Skeletal muscle cell (primary cell): Measurements from ENCODE around the gene ADAM17.
"Not testable (repeated sequence)": the region's sequence is repeated elsewhere in the genome, so short reads cannot be mapped to it uniquely, and the experiment has no call there.

Source experiments
- DNase-seq: peaks from one replicate; pipeline ENCODE4 v3.0.0-alpha.2; 2010; ENCODE audit warnings: low read depth
- H3K4me3 ChIP-seq: 2 replicates; pipeline ENCODE4 v1.5.1; 2011; ENCODE audit warnings: low read depth, mild to moderate bottlenecking, control low read depth, low read length, moderate library complexity

The ADAM17 gene

DNA sequence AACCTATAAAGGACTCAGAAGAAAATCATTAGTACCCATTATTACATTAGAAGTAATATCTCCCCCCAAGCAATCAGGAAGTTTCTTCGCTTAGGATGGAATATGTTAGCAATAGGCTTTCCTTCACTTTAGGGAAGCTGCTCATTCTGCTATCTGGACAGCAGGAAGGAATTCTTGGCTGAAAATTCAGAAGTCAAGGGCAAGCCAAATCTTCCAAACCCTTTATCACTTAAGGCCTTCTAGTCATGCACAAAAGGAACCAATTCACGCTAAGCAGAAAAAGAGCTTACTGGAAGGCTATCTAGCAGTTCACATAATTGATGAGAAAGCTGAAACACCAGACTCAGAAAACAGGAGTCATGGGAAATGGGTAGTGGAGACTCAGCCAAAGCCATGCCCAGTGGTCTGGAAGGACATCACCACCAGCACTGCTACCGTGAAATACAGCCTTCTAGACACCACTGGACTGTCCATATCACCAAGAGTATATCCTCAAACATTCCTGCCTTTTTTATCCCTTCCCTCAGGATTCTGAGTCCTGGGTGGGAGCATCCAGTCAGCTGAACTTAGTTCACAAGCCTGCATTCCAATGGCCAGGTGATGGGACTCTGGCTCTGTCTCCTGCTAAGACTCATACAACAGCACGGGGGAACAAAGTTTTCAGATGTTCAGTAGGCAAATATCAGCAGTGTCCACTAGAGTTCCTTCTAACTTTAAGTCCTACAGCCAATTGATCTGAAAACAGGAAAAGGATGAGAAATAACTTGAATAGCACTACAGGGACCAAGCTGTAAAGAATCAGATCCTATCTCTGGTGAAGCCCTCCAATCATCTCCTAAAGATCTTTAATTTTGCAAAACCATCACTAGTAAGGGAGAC lies 14.8 kb upstream of the ADAM17 start:
- DNase-seq, result no peak
- no peak overlapping the region for H3K4me3 ChIP-seq

- DNase-seq, result peak; percentile 78
- H3K4me3 ChIP-seq, result no peak overlapping the region
These were observed 10.0 kb upstream of the ADAM17 start for GRCh38 chr2:9565436-9566153.

DNA sequence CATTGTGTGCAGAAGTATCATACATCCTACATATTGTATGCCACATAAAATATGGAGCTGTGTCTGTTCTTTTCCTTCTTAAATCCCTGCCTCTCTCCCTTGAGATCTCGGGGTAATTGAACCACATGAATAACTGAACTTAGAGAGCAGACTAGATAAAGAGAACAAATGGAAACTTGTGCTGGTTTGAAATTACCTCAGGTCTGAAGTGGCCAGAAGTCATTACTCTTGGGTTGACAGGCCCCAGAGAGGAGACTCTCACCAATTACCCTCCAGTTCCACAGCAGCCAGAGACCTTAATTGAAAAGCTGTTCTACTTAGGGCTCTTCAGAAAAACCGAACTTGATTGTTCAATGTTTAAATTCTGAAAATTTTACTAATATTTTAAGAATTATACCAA lies 5.0 kb upstream of the ADAM17 start:
- no peak overlapping the region for H3K4me3 ChIP-seq
- no peak for DNase-seq

DNA sequence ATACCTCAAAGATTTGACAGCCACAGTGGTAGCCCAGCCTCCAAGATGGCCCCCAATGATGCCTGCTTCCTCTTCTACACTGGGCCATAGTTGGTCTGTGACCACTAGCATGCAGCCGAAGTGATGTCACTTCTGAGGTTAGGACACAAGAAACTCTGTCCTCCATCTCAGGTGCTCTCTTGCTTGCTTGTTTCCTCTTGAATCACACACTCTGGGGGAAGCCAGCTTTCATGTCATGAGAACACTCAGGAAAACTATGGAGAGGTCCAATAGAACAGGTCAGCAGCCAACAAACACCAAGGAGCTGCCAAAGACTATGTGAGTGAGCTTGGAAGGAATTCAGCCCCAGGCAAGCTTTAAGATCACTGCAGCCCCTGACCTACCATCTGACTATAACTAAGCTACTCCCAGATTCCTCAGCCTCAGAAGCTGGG lies 3.3 kb upstream of the ADAM17 start:
- DNase-seq, result peak; percentile 80
- H3K4me3 ChIP-seq, result no peak overlapping the region

- no peak for DNase-seq
These were observed 602 bp upstream of the ADAM17 start for GRCh38 chr2:9556121-9556743.

DNA sequence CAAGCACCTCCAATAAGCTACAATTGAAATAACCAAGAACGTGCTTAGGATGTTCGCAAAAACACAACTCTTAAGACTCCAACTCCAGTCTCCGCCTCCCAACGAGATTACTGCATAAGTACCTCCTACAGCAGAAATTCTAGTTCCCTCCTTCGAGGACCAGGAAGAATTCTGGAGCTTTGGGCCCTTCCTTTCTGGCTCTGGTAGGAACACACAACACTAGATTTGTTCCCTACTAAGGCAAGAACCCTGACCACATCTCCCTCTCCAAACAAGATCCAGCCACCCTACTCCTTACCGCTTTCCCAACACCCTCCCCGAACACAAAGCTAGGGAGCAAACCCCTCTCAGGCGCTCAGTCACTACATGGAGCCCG lies 721 bp downstream of the ADAM17 start:
- DNase-seq, result peak; percentile 57
- H3K4me3 ChIP-seq, result peak overlapping the region; percentile 97

More at GRCh38 chr2:9556121-9556743, 602 bp upstream of the ADAM17 start:
- H3K4me3 ChIP-seq, result peak overlapping the region; percentile 97

- peak; percentile 53 for DNase-seq
- H3K4me3 ChIP-seq, result peak overlapping the region; percentile 11
These were observed 3.1 kb downstream of the ADAM17 start for GRCh38 chr2:9552219-9553178.

DNA sequence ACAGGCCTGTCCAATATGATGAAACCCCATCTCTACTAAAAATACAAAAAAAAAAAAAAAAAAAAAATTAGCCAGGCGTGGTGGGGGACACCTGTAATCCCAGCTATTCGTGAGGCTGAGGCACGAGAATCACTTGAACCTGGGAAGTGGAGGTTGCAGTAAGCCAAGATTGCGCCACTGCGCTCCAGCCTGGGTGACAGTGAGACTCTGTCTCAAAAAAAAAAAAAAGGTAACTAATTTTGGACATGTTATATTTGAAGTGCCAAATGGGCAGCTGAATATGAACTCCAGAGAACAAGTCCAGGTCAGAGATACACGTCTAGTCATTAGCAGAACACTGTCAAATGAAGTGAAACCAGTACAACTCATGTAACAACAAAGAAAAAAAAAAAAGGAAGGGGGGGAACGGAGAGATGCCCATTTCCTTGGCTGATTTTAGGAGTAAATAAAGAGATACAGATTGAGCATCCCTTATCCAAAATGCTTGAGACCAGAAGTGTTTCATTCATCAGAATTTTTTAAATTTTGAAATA lies 4.7 kb downstream of the ADAM17 start:
- not testable (repeated sequence) for H3K4me3 ChIP-seq, DNase-seq

DNA sequence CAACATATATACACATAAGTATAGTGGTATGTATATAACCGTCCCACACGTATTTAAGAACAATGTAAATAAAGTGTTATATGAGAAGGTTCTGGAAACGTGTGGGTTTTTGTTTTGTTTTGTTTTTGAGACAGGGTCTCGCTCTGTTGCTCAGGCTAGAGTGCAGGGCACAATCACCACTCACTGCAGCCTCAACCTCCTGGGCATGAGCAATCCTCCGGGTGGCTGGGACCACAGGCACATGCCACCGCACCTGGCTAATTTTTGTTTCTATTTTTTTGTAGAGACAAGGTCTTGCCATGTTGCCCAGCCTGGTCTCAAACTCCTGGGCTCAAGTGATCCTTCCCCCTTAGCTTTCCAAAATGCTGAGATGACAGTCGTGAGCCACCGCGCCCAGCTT lies 6.2 kb downstream of the ADAM17 start:
- no peak overlapping the region for H3K4me3 ChIP-seq
- no peak for DNase-seq

DNA sequence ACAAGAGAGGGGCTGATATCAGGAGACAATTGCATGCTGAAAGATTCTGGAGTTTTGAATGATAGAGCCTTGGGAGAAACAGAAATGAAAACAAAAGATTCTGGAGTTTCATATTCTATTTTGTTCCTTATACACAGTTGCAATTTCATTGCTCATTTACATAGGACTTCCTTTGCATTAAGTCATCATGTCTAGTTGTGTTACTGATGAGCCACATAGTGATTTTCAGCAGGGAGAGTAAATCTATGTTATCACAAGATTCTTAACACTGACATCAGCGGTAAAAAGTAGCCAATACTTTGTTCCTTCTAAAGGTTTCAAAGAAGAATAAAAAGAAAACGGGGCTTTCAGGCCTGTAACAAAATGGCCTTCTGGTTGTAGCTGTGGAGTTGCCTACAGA lies 7.1 kb downstream of the ADAM17 start:
- no peak for DNase-seq
- H3K4me3 ChIP-seq, result no peak overlapping the region

- DNase-seq, result no peak
- H3K4me3 ChIP-seq, result no peak overlapping the region
These were observed 8.2 kb downstream of the ADAM17 start for GRCh38 chr2:9547262-9547991.

- no peak for DNase-seq
- no peak overlapping the region for H3K4me3 ChIP-seq
These were observed 10.1 kb downstream of the ADAM17 start for GRCh38 chr2:9545502-9545901.

DNA sequence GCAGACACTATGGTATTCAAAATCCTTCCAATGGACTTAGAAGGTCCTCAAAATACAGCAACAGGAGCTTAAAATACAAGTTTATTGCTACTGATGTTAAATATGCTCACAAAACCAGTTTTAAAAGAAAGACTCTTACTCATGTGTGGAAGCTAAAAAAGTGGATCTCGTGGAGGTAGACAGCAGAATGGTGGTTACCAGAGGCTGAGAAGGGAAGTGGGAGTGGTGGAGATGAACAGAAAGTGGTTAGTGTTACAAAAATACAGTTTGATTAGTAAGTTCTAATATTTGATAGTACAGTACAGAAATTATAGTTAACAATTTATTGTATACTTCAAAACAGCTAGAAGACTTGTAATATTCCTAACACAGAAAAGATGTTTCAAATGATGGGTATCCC lies 12.1 kb downstream of the ADAM17 start:
- H3K4me3 ChIP-seq, result no peak overlapping the region
- no peak for DNase-seq

DNA sequence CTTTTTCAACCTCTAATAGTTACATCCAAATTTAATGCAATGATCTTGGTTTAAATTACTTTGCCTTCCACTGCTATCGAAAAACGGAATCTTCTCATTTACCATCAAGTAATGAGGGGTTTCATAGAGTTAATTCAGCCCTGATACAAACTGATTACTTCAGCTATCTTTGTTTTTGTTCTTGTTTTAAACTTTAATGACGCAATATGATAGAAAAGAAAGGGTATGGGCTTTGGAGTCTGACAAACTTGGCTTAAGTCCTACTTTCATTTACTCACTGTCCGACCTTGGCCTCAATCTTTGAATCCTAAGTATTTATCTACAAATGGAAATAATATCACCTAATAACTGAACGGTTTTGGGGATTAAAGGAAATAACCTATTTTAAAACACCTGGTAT lies 16.1 kb downstream of the ADAM17 start:
- H3K4me3 ChIP-seq, result no peak overlapping the region
- peak; percentile 36 for DNase-seq

DNA sequence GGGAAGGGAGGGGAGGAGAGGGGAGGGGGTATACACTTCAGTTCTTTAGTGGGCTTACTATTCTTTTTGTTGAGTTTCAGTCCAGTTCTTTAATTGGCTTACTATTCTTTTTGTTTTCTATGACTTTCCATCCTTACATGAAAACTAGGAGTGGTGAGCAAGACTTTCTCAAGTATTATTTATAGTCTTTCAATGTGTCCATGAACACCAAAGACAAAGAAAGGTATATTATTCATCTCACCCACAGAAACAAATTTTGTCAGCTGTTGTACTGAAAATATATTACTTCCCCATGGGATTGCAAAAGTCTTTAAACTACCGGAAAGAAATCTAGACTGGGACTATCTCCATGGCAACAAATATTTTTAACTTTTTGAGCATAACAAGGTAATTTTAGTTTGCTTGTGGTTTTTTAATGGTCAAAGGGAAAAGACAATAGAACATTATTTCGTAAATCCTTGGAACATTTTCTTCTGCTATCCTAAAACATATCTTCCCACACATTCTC lies 17.6 kb downstream of the ADAM17 start:
- H3K4me3 ChIP-seq, result no peak overlapping the region
- DNase-seq, result peak; percentile 81

DNA sequence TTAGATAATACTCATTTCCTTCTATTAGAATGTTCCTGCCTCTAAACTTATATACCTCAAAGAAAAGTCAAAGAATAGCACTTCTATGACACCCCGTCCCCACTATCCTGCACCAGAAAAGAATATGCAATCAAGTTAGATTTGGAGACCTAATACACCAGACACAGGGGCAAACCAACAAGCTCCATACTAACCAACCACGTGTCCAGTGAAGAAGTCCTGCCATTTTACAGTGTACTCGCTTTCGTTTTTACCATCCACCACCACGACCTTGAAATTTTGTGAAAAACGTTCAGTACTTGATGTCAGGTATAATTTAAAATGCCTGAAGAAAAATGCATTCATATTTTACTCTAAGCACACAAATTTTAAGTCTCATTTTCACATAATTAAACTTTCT lies 19.1 kb downstream of the ADAM17 start:
- DNase-seq, result no peak
- no peak overlapping the region for H3K4me3 ChIP-seq

GRCh38 chr2:9535177-9535576 lies 20.5 kb downstream of the ADAM17 start:
- H3K4me3 ChIP-seq, result no peak overlapping the region
- DNase-seq, result no peak

DNA sequence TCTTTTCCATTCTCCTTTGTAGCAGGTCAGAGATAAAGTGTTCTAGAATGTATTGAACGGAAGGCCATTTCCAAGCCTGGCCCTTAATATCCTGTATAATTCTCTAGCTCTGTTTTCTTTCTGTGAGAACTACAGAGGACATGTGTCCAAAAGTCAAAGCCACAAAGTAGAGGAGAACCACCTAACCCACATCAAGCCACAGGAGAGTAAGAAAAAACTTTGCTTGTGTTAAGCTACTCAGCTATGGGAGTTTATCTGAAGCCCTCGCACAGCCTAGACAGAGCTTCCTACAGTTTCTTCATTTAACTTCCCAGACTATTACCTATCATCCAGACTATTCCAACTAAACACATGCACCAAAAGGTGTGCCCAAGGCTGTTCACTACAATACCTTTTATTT lies 22.0 kb downstream of the ADAM17 start:
- DNase-seq, result no peak
- no peak overlapping the region for H3K4me3 ChIP-seq
